H9 (cell line): ENCODE measurements around the gene CHMP4B. TPM values are rescaled to one million over a fixed set of nuclear protein-coding genes. Genes with fewer than 3 reads are reported as not detected.

Experiments
- DNase-seq: peaks from one replicate; pipeline ENCODE4 v3.0.0-alpha.2; 2017
- H2AFZ ChIP-seq: one replicate; pipeline ENCODE4 v1.6.1; 2013; ENCODE audit warnings: mild to moderate bottlenecking, low read length, control low read depth, moderate library complexity
- H2AK5ac ChIP-seq: 2 replicates; pipeline ENCODE4 v1.6.1; 2013; ENCODE audit warnings: low read length, control low read depth, mixed read lengths; ENCODE audit not compliant: insufficient read length
- H2BK120ac ChIP-seq: one replicate; pipeline ENCODE4 v1.6.1; 2013; ENCODE audit warnings: low read depth, mild to moderate bottlenecking, low read length, control low read depth, inconsistent platforms; ENCODE audit not compliant: poor library complexity, severe bottlenecking
- H2BK12ac ChIP-seq: 2 replicates; pipeline ENCODE4 v1.6.1; 2013; ENCODE audit warnings: low read length, control low read depth, mixed read lengths, low read depth; ENCODE audit not compliant: insufficient read length
- H2BK15ac ChIP-seq: 2 replicates; pipeline ENCODE4 v1.6.1; 2013; ENCODE audit warnings: low read depth, low read length, control low read depth
- H2BK20ac ChIP-seq: one replicate; pipeline ENCODE4 v1.6.1; 2013; ENCODE audit warnings: low read depth, mild to moderate bottlenecking, low read length, control low read depth, inconsistent platforms; ENCODE audit not compliant: poor library complexity, severe bottlenecking
- H2BK5ac ChIP-seq: 2 replicates; pipeline ENCODE4 v1.6.1; 2013; ENCODE audit warnings: low read length, control low read depth, mixed read lengths; ENCODE audit not compliant: insufficient read length
- H3K14ac ChIP-seq: 2 replicates; pipeline ENCODE4 v1.6.1; 2013; ENCODE audit warnings: low read length, control low read depth; ENCODE audit not compliant: insufficient read depth
- H3K18ac ChIP-seq: 2 replicates; pipeline ENCODE4 v1.6.1; 2013; ENCODE audit warnings: low read depth, mild to moderate bottlenecking, mixed read lengths, low read length, control low read depth; ENCODE audit not compliant: insufficient read length
- H3K23ac ChIP-seq: 2 replicates; pipeline ENCODE4 v1.6.1; 2013; ENCODE audit warnings: low read length, control low read depth, mixed read lengths, low read depth; ENCODE audit not compliant: insufficient read length
- H3K23me2 ChIP-seq: 2 replicates; pipeline ENCODE4 v1.6.1; 2013; ENCODE audit warnings: low read depth, mild to moderate bottlenecking, mixed read lengths, low read length, control low read depth; ENCODE audit not compliant: insufficient read length, poor library complexity, severe bottlenecking
- H3K27ac ChIP-seq: 2 replicates; pipeline ENCODE4 v1.5.1; 2013; ENCODE audit warnings: low read length, control low read depth, mixed read lengths, low read depth; ENCODE audit not compliant: insufficient read length
- H3K27me3 ChIP-seq: 2 replicates; pipeline ENCODE4 v1.6.1; 2013; ENCODE audit warnings: low read length, control low read depth, inconsistent platforms; ENCODE audit not compliant: insufficient read depth
- H3K4ac ChIP-seq: 2 replicates; pipeline ENCODE4 v1.6.1; 2013; ENCODE audit warnings: low read depth, mild to moderate bottlenecking, control low read depth, inconsistent platforms, low read length, moderate library complexity
- H3K4me1 ChIP-seq: 2 replicates; pipeline ENCODE4 v1.6.1; 2013; ENCODE audit warnings: low read length, control low read depth, inconsistent platforms; ENCODE audit not compliant: insufficient read depth
- H3K4me2 ChIP-seq: 2 replicates; pipeline ENCODE4 v1.6.1; 2013; ENCODE audit warnings: low read length, control low read depth, mixed read lengths; ENCODE audit not compliant: insufficient read length, insufficient read depth
- H3K56ac ChIP-seq: 2 replicates; pipeline ENCODE4 v1.6.1; 2013; ENCODE audit warnings: low read depth, mild to moderate bottlenecking, mixed read lengths, low read length, control low read depth; ENCODE audit not compliant: insufficient read length
- H3K79me1 ChIP-seq: 2 replicates; pipeline ENCODE4 v1.6.1; 2013; ENCODE audit warnings: low read depth, mild to moderate bottlenecking, moderate library complexity, low read length, control low read depth, inconsistent platforms; ENCODE audit not compliant: insufficient read depth, poor library complexity, severe bottlenecking
- H3K79me2 ChIP-seq: 2 replicates; pipeline ENCODE4 v1.6.1; 2013; ENCODE audit warnings: low read length, control low read depth, inconsistent platforms; ENCODE audit not compliant: insufficient read depth
- H3K9ac ChIP-seq: 2 replicates; pipeline ENCODE4 v1.6.1; 2013; ENCODE audit warnings: low read length, control low read depth, mixed read lengths; ENCODE audit not compliant: insufficient read length; ENCODE audit errors: extremely low read depth
- H3K9me3 ChIP-seq: one replicate; pipeline ENCODE4 v1.6.1; 2013; ENCODE audit warnings: low read depth, low read length, inconsistent platforms; ENCODE audit not compliant: control insufficient read depth
- H3T11ph ChIP-seq: one replicate; pipeline ENCODE4 v1.6.1; 2013; ENCODE audit warnings: mild to moderate bottlenecking, low read length, control low read depth, inconsistent platforms
- H4K20me1 ChIP-seq: one replicate; pipeline ENCODE4 v1.6.1; 2013; ENCODE audit not compliant: control insufficient read depth, insufficient read length, insufficient read depth
- H4K5ac ChIP-seq: 2 replicates; pipeline ENCODE4 v1.6.1; 2013; ENCODE audit warnings: low read depth, mild to moderate bottlenecking, mixed read lengths, low read length, control low read depth; ENCODE audit not compliant: insufficient read length
- H4K8ac ChIP-seq: replicated peaks from 2 replicates; pipeline ENCODE4 v1.6.1; 2013; ENCODE audit warnings: low read length, control low read depth, mixed read lengths, low read depth; ENCODE audit not compliant: insufficient read length
- H4K91ac ChIP-seq: 2 replicates; pipeline ENCODE4 v1.6.1; 2013; ENCODE audit warnings: low read depth, mild to moderate bottlenecking, moderate library complexity, mixed read lengths, low read length, control low read depth; ENCODE audit not compliant: insufficient read length
- H3K27ac Mint-ChIP-seq, 3 experiments: 2 replicates in 2 of 3; 3 replicates in 1 of 3; pipeline ENCODE4 v1.8.0; 2020 to 2021; ENCODE audit warnings: mixed read lengths in 3 of 3, mild to moderate bottlenecking in 1 of 3, moderate library complexity in 1 of 3
- H3K27me3 Mint-ChIP-seq: 2 replicates; pipeline ENCODE4 v1.8.0; 2021; ENCODE audit warnings: low read depth, mild to moderate bottlenecking, moderate library complexity, mixed read lengths
- H3K36me3 Mint-ChIP-seq, 3 experiments: 2 replicates in 2 of 3; 3 replicates in 1 of 3; pipeline ENCODE4 v1.8.0; 2020 to 2021; ENCODE audit warnings: low read depth in 3 of 3, mixed read lengths in 3 of 3; ENCODE audit not compliant: insufficient read depth in 1 of 3
- H3K4me1 Mint-ChIP-seq, 2 experiments: 2 replicates each; pipeline ENCODE4 v1.8.0; 2020; ENCODE audit warnings: mixed read lengths in 2 of 2
- H3K4me3 Mint-ChIP-seq, 2 experiments: 2 replicates in 1 of 2; 3 replicates in 1 of 2; pipeline ENCODE4 v1.8.0; 2020 to 2021; ENCODE audit warnings: mild to moderate bottlenecking in 2 of 2, mixed read lengths in 2 of 2, moderate library complexity in 1 of 2
- H3K9me3 Mint-ChIP-seq, 2 experiments: 2 replicates in 1 of 2; 3 replicates in 1 of 2; pipeline ENCODE4 v1.8.0; 2020; ENCODE audit warnings: mild to moderate bottlenecking in 2 of 2, mixed read lengths in 2 of 2, moderate library complexity in 1 of 2
- CTCF ChIP-seq: fragments of 200-600 bp; sonication (generic); conservative IDR thresholded peaks from 3 replicates; pipeline ENCODE4 v1.8.0; 2021; ENCODE audit warnings: antibody characterized with exemption, mild to moderate bottlenecking
- WGBS: extraction: QIAGEN DNeasy Blood & Tissue Kit; methylation state at CpG from one replicate; pipeline ENCODE4 v1.1.7; 2013; ENCODE audit warnings: missing lambda C conversion rate, low lambda C conversion rate, mixed read lengths; ENCODE audit not compliant: insufficient read length; ENCODE audit errors: extremely low coverage; 5-methylcytosine and 5-hydroxymethylcytosine counted together
- total RNA-seq: library from RNA; stranded (reverse); gene quantifications from 2 replicates; pipeline ENCODE4 v1.2.1, GENCODE V29; 2021

CHMP4B gene
- total RNA-seq, 1 experiment from 2014 or later: 94.9 TPM

- H3K27me3 Mint-ChIP-seq: no peaks in the 10 kb centered on the region
- no peak overlapping the region for H2BK5ac ChIP-seq
- H3K9ac ChIP-seq: no peak overlapping the region
- no peaks in the 10 kb centered on the region for H4K20me1 ChIP-seq
- H3K79me1 ChIP-seq: no peaks in the 10 kb centered on the region
- peaks cover 10% of the 10 kb centered on the region for H3K4me1 ChIP-seq
- H3K27me3 ChIP-seq: no peaks in the 10 kb centered on the region
- H3K36me3 Mint-ChIP-seq: peaks cover 3 to 6% (median 4%) of the 10 kb centered on the region in 3 experiments; a peak in 3 of 7 replicates
- H3K4ac ChIP-seq: no peak overlapping the region
- peaks cover 62 to 67% of the 10 kb centered on the region in 2 experiments for H3K4me1 Mint-ChIP-seq
- no peak overlapping the region for H2BK12ac ChIP-seq
- H2BK20ac ChIP-seq: no peak overlapping the region
- H3K18ac ChIP-seq: no peak overlapping the region
- H2BK15ac ChIP-seq: no peak overlapping the region
- H4K91ac ChIP-seq: no peak overlapping the region
- H3K23ac ChIP-seq: no peak overlapping the region
- no peak for TF ChIP-seq CTCF
- H2AFZ ChIP-seq: no peak overlapping the region
- peaks cover 2% of the 10 kb centered on the region; the same call in 1 of the 2 replicates for H3K79me2 ChIP-seq
- H3K27ac Mint-ChIP-seq: peak overlapping the region in 2 of 3 experiments; percentile 19 to 41; a peak in 2 of 7 replicates
- no peak overlapping the region for H3K14ac ChIP-seq
- H3K4me2 ChIP-seq: no peak overlapping the region
- H3K9me3 Mint-ChIP-seq: no peaks in the 10 kb centered on the region
- no peaks in the 10 kb centered on the region for H3K9me3 ChIP-seq
- H2BK120ac ChIP-seq: no peak overlapping the region
- no peak for DNase-seq
- H3K27ac ChIP-seq: no peak overlapping the region
- H4K8ac ChIP-seq: no peak overlapping the region
- no peak overlapping the region for H4K5ac ChIP-seq
- no peak overlapping the region for H3T11ph ChIP-seq
- H3K4me3 Mint-ChIP-seq: no peak overlapping the region
- no peak overlapping the region for H3K56ac ChIP-seq
- WGBS: no CpG with 5 or more reads among the region's 3 CpGs
- H3K23me2 ChIP-seq: no peaks in the 10 kb centered on the region
- H2AK5ac ChIP-seq: no peak overlapping the region
Observed at GRCh38 chr20:33829636-33830035, 18.5 kb downstream of the CHMP4B start.
